SK-N-MC (cell line): ENCODE measurements around the gene DOCK8.

ENCODE experiments used
- EZH2 ChIP-seq: fragments of 200-600 bp; sonication (generic); IDR thresholded peaks from one replicate; pipeline ENCODE4 v1.6.1; 2017; ENCODE audit warnings: antibody characterized with exemption
- POLR2AphosphoS5 ChIP-seq: IDR thresholded peaks from 2 replicates; pipeline ENCODE4 v1.6.1; 2012; ENCODE audit warnings: mild to moderate bottlenecking, low read depth, low read length, borderline replicate concordance

DNA sequence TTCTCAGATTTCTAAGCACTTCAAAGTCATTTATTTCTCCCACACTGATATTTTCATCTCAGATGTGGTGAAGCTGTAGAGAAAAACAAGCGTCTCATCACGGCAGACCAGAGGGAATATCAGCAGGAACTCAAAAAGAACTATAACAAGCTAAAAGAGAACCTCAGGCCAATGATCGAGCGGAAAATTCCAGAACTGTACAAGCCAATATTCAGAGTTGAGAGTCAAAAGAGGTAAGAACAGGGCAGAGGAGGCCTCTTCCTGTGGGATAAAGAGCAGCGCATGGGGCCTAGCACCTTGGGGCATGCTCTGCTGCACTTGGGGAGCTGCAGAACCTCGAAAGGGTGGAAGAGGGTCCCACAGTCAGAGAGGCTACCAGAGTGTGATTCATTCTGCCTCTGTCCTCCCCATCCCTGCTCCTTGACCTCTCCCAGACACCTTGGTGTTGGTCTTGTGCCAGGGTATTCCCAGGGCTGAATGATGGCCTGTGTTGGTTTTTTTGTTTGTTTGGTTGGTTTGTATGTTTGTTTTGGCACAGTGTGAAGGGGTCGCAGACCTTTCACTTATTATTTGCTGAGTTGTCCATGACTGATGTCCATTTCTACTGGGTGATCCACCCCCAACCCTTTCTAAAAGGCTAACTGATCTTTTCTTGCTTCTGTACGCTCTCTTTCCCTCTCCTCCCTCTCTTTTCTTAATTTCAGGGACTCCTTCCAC, 248.9 kb downstream of the DOCK8 start:
- TF ChIP-seq EZH2 (no peak), POLR2AphosphoS5 (no peak)
